ENCODE data around the gene OSBPL9. TPM values are rescaled to one million over a fixed set of nuclear protein-coding genes. Genes with fewer than 3 reads are reported as not detected.
"Not testable (repeated sequence)": the region's sequence is repeated elsewhere in the genome, so short reads cannot be mapped to it uniquely, and the experiment has no call there.

OSBPL9 gene
- total RNA-seq, 1 donor from 2014 or later: 50.3 TPM

DNA sequence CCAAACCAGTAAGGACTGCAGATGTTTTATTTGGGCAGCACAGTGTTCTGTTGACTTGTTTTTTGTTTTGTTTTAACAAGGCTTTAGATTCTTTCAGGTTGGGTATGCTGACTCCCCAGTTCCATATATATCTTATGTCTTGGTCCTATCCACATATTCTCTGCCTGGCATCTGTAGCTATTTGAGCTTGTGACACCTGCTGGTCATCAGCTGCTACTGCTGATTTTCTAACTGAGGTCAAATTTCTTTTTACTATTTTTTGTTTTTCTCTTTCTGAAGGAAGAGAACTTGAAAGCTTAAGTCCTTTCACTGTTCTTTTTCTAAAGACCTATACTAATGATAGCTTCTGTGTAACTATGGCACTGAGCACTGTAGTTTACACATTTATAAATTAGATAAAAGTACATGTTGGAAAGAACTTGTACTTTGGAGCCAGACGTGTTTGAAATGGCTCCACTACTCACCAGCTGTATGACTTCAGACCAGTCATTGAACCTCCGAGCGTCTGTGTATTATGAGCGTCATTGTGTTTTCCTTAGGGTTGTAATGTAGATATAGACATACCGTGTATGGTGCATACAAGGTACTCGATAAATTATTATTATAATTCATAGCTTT lies 152.2 kb downstream of the OSBPL9 start:
- intact Hi-C loops (cut with micrococcal nuclease): loop anchor here (1.0 to 5.0 kb wide), 6 partner anchors 41 to 422 kb away; partner anchors contain the start of genes EPS15 and OSBPL9

GRCh38 chr1:51776408-51776807 lies 159.5 kb downstream of the OSBPL9 start:
- intact Hi-C loops (cut with micrococcal nuclease): no loop called here

- intact Hi-C loops (cut with micrococcal nuclease): no loop called here
Measured at GRCh38 chr1:51780927-51781326, 164.0 kb downstream of the OSBPL9 start.

GRCh38 chr1:51784997-51785421 lies 168.1 kb downstream of the OSBPL9 start:
- intact Hi-C loops (cut with micrococcal nuclease): no loop called here

DNA sequence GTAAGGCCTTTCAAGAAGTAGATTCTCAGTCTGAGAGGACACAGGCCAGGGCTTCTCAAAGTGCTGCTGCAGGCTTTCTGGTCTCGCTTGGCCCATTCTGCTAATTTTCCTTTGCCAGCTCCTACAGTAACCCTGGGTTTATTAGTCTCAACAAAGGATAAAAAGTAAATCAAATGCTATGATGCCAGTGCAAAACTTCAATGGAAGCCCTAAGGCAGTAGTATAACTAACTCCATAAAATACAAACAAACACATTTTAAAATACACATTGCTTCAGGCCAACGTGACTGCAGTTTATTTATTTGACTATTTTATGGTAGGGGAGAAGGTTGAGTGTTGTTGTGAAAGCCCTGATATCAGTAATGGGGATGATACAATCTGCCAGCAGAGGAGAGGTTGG lies 172.0 kb downstream of the OSBPL9 start:
- intact Hi-C loops (cut with micrococcal nuclease): no loop called here

GRCh38 chr1:51789342-51789741 lies 172.4 kb downstream of the OSBPL9 start:
- intact Hi-C loops (cut with micrococcal nuclease): no loop called here

GRCh38 chr1:51790385-51790784 lies 173.5 kb downstream of the OSBPL9 start:
- intact Hi-C loops (cut with micrococcal nuclease): no loop called here

- intact Hi-C loops (cut with micrococcal nuclease): no loop called here
Measured at GRCh38 chr1:51791888-51792287, 175.0 kb downstream of the OSBPL9 start.

- intact Hi-C loops (cut with micrococcal nuclease): no loop called here
Measured at GRCh38 chr1:51792864-51793263, 176.0 kb downstream of the OSBPL9 start.

DNA sequence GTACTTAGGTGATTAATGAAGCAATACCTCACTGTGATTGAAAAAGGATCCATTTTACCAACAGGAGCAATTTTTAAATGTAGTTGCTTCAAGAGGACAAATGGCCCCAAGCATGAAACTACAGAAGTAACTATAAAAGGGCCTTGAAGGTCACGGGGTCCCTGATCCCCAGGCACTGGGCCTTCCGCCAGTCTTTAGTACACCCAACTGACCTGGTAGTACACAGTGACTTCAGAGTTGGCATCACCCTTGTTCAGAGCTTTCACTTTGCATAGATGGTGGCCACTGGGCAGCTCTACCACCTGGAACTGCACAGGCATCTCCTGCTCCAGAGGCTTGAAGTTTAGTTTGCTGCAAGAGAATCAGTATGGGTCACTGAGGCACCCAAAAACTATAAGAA lies 177.4 kb downstream of the OSBPL9 start:
- intact Hi-C loops (cut with micrococcal nuclease): no loop called here

- intact Hi-C loops (cut with micrococcal nuclease): no loop called here
Measured at GRCh38 chr1:51794868-51795267, 178.0 kb downstream of the OSBPL9 start.

- intact Hi-C loops (cut with micrococcal nuclease): no loop called here
Measured at GRCh38 chr1:51799372-51799771, 182.5 kb downstream of the OSBPL9 start.

- intact Hi-C loops (cut with micrococcal nuclease): no loop called here
Measured at GRCh38 chr1:51814513-51814912, 197.6 kb downstream of the OSBPL9 start.

DNA sequence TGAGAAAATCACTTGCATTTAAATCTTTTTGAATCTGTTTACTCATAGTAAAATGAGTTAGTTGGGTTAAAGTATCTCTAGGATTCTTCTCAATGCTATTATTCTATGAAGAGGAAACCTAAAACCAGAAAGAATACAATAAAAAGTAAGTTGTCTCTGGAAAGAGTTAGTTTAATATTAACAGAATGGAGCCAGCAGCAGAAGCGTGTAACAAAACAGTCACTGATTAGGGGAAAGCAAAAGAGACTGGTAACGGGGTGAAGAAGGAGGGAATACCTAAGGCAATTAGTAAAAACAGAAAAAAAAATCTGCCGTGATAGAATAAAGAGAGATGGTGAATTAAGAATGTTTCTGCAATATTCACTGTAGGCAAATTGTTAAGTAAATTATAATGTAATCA lies 201.6 kb downstream of the OSBPL9 start:
- intact Hi-C loops (cut with micrococcal nuclease): no loop called here

GRCh38 chr1:51819021-51819420 lies 202.1 kb downstream of the OSBPL9 start:
- intact Hi-C loops (cut with micrococcal nuclease): not testable (repeated sequence)

- intact Hi-C loops (cut with micrococcal nuclease): loop anchor here (10.0 kb wide), 1 partner anchor 185 kb away; no protein-coding TSS in a partner anchor
Measured at GRCh38 chr1:51819810-51820209, 202.9 kb downstream of the OSBPL9 start.

- intact Hi-C loops (cut with micrococcal nuclease): loop anchor here (10.0 kb wide), 1 partner anchor 176 kb away; no protein-coding TSS in a partner anchor
Measured at GRCh38 chr1:51829058-51829457, 212.2 kb downstream of the OSBPL9 start.

DNA sequence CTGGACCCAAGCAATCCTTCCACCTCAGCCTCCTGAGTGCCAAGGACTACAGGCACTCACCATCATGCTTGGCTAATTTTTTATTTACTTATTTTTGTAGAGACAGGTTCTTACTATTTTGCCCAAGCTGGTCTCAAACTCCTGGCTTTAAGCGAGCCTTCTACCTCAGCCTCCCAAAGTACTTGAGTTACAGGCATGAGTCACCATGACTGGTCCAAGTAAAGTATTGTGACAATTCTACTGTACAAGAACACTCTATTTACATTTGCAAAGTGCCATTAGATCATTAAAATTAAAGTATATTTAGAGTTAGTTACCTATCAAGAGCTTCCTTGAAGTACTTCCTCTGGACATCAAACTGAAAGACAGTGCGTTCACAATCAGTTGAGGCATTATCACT lies 216.8 kb downstream of the OSBPL9 start:
- intact Hi-C loops (cut with micrococcal nuclease): no loop called here

GRCh38 chr1:51837243-51837642 lies 220.4 kb downstream of the OSBPL9 start:
- intact Hi-C loops (cut with micrococcal nuclease): no loop called here
